ENCODE data around the gene BRCA2.

The BRCA2 gene

GRCh38 chr13:32426990-32427851 lies 111.9 kb downstream of the BRCA2 start:
- DNase-seq (ENCODE audit: low spot score), result no peak
- no peak for FAIRE-seq

GRCh38 chr13:32427852-32428580 lies 112.7 kb downstream of the BRCA2 start, which contains the start of gene N4BP2L1:
Gene N4BP2L1 (minus strand): TSS chr13:32428130. CDS start chr13:32428082, 48 bp downstream.
- DNase-seq (ENCODE audit: low spot score), result no peak
- no peak for FAIRE-seq

- FAIRE-seq (no peak), DNase-seq (ENCODE audit: low spot score) (no peak)
Measured at GRCh38 chr13:32428581-32429432, 113.5 kb downstream of the BRCA2 start.

GRCh38 chr13:32429433-32429909 lies 114.2 kb downstream of the BRCA2 start:
- no peak for FAIRE-seq
- DNase-seq (ENCODE audit: low spot score), result no peak

GRCh38 chr13:32430018-32430747 lies 114.9 kb downstream of the BRCA2 start:
- no peak for FAIRE-seq
- no peak for DNase-seq (ENCODE audit: low spot score)

- DNase-seq (ENCODE audit: low spot score) (no peak), FAIRE-seq (no peak)
Measured at GRCh38 chr13:32431361-32431760, 116.1 kb downstream of the BRCA2 start.

- DNase-seq (ENCODE audit: low spot score) (no peak), FAIRE-seq (no peak)
Measured at GRCh38 chr13:32432856-32433255, 117.5 kb downstream of the BRCA2 start.

- DNase-seq (ENCODE audit: low spot score) (no peak), FAIRE-seq (no peak)
Measured at GRCh38 chr13:32438871-32439270, 123.6 kb downstream of the BRCA2 start.

- no peak for FAIRE-seq
Measured at GRCh38 chr13:32443111-32443510, 127.8 kb downstream of the BRCA2 start.

GRCh38 chr13:32445461-32445860 lies 130.2 kb downstream of the BRCA2 start:
- DNase-seq (ENCODE audit: low spot score), result no peak
- no peak for FAIRE-seq

More at GRCh38 chr13:32443111-32443510, 127.8 kb downstream of the BRCA2 start:
- no peak for DNase-seq (ENCODE audit: low spot score)

- no peak for FAIRE-seq
- no peak for DNase-seq (ENCODE audit: low spot score)
Measured at GRCh38 chr13:32446220-32446619, 130.9 kb downstream of the BRCA2 start.

GRCh38 chr13:32446773-32447465 lies 131.6 kb downstream of the BRCA2 start:
- FAIRE-seq (no peak), DNase-seq (ENCODE audit: low spot score) (no peak)

GRCh38 chr13:32447894-32448623 lies 132.8 kb downstream of the BRCA2 start:
- FAIRE-seq (no peak), DNase-seq (ENCODE audit: low spot score) (no peak)

GRCh38 chr13:32448972-32449371 lies 133.7 kb downstream of the BRCA2 start:
- DNase-seq (ENCODE audit: low spot score) (no peak), FAIRE-seq (no peak)

Measured in urothelium cell line (cell line).